PC-9 (cell line): ENCODE data around the gene CAPS2. TPM values are rescaled to one million over a fixed set of nuclear protein-coding genes. Genes with fewer than 3 reads are reported as not detected.

Experiments used
- BruUV-seq: library from RNA; stranded (reverse); fragments of 400-500 nt; replicated peaks from 2 replicates; lab custom pipeline; 2021; lab: Mats Ljungman, UMichigan
- CTCF ChIA-PET: fragments of 300-600 bp; sonication (Branson Sonifier 250); formaldehyde crosslinking; loops from one replicate; lab custom pipeline; 2022; ENCODE audit warnings: antibody characterized with exemption; lab: Charles Lee
- POLR2A ChIA-PET: fragments of 300-600 bp; sonication (Branson Sonifier 250); formaldehyde crosslinking; loops from one replicate; lab custom pipeline; 2022; ENCODE audit warnings: antibody characterized with exemption; ENCODE audit not compliant: unreplicated experiment; lab: Charles Lee
- DNase-seq, 2 experiments: peaks; one replicate each; pipeline versions ENCODE4 v3.0.0 to v3.0.0-alpha.2; 2015 to 2022; ENCODE audit warnings: mixed read lengths in 1 of 2
- H2AFZ ChIP-seq: fragments of 200-600 bp; sonication (generic); 2 replicates; pipeline ENCODE4 v1.8.1; 2017; ENCODE audit warnings: antibody characterized with exemption
- H3F3A ChIP-seq: fragments of 200-600 bp; sonication (generic); 2 replicates; pipeline ENCODE4 v1.8.1; 2017; ENCODE audit warnings: antibody characterized with exemption, mild to moderate bottlenecking, low read depth; ENCODE audit not compliant: insufficient read depth
- H3K27ac ChIP-seq: fragments of 200-600 bp; sonication (generic); 2 replicates; pipeline ENCODE4 v1.6.1; 2016; ENCODE audit warnings: mixed run types
- H3K27me3 ChIP-seq: fragments of 200-600 bp; sonication (generic); 2 replicates; pipeline ENCODE4 v1.6.1; 2016; ENCODE audit warnings: low read depth, mixed run types; ENCODE audit not compliant: insufficient read depth
- H3K36me3 ChIP-seq: fragments of 200-600 bp; sonication (generic); 2 replicates; pipeline ENCODE4 v1.6.1; 2016; ENCODE audit warnings: low read depth, mixed run types
- H3K4me1 ChIP-seq: fragments of 200-600 bp; sonication (generic); replicated peaks from 2 replicates; pipeline ENCODE4 v1.6.1; 2016; ENCODE audit warnings: mixed run types; ENCODE audit not compliant: insufficient read depth
- H3K4me2 ChIP-seq: fragments of 200-600 bp; sonication (generic); 2 replicates; pipeline ENCODE4 v1.6.1; 2017; ENCODE audit warnings: mixed run types
- H3K4me3 ChIP-seq: fragments of 200-600 bp; sonication (generic); 2 replicates; pipeline ENCODE4 v1.6.1; 2016; ENCODE audit warnings: mixed run types
- H3K79me2 ChIP-seq: fragments of 200-600 bp; sonication (generic); 2 replicates; pipeline ENCODE4 v1.6.1; 2017; ENCODE audit warnings: low read depth, mixed run types
- H3K9me2 ChIP-seq: fragments of 200-600 bp; sonication (generic); 2 replicates; pipeline ENCODE4 v1.8.1; 2017; ENCODE audit warnings: mild to moderate bottlenecking; ENCODE audit not compliant: insufficient read depth
- H3K9me3 ChIP-seq: fragments of 200-600 bp; sonication (generic); 2 replicates; pipeline ENCODE4 v1.8.1; 2016; ENCODE audit warnings: low read depth; ENCODE audit not compliant: insufficient read depth
- H4K20me1 ChIP-seq: fragments of 200-600 bp; sonication (generic); 2 replicates; pipeline ENCODE4 v1.8.1; 2017; ENCODE audit not compliant: insufficient read depth
- CTCF ChIP-seq: fragments of 200-600 bp; sonication (generic); conservative IDR thresholded peaks from 2 replicates; pipeline ENCODE4 v1.6.1; 2017; ENCODE audit warnings: mixed run types, antibody characterized with exemption, mild to moderate bottlenecking, moderate library complexity
- EZH2 ChIP-seq: fragments of 200-600 bp; sonication (generic); IDR thresholded peaks from 2 replicates; pipeline ENCODE4 v1.8.0; 2017; ENCODE audit warnings: antibody characterized with exemption, low read depth
- intact Hi-C: fragments of 100-400 bp; cut with micrococcal nuclease; formaldehyde crosslinking; loops from one replicate; pipeline ENCODE4 v1.10.0; 2022; ENCODE audit not compliant: unreplicated experiment
- total RNA-seq: library from RNA; stranded (reverse); gene quantifications from 2 replicates; pipeline ENCODE4 v1.2.3, GENCODE V29; 2021

Gene CAPS2
- total RNA-seq, 1 experiment from 2014 or later, result 19.8 TPM

- ChIA-PET CTCF (no interaction called here), POLR2A (no interaction called here)
- Histone ChIP-seq H3K27me3 (no peaks in the 10 kb centered on the region), H3K4me2 (no peak overlapping the region), H3K79me2 (no peaks in the 10 kb centered on the region), H3K4me1 (no peaks in the 10 kb centered on the region), H3F3A (no peaks in the 10 kb centered on the region), H3K9me3 (no peaks in the 10 kb centered on the region; the same call in 1 of the 2 replicates), H4K20me1 (no peaks in the 10 kb centered on the region), H3K4me3 (no peak overlapping the region), H3K36me3 (no peaks in the 10 kb centered on the region), H2AFZ (no peak overlapping the region), H3K27ac (no peak overlapping the region), H3K9me2 (peaks cover 4% of the 10 kb centered on the region; the same call in 1 of the 2 replicates)
- BruUV-seq, result no TSS peak
- no peak for TF ChIP-seq EZH2
- TF ChIP-seq CTCF, result no peak
- DNase-seq, result no peak
- intact Hi-C loops, result no loop called here
Observed at GRCh38 chr12:75239987-75240386, 90.1 kb downstream of the CAPS2 start.

- intact Hi-C loops, result no loop called here
- Histone ChIP-seq H3F3A (no peaks in the 10 kb centered on the region), H3K27ac (no peak overlapping the region), H3K4me1 (no peaks in the 10 kb centered on the region), H3K79me2 (no peaks in the 10 kb centered on the region), H3K36me3 (no peaks in the 10 kb centered on the region), H4K20me1 (no peaks in the 10 kb centered on the region), H3K9me3 (no peaks in the 10 kb centered on the region; the same call in 1 of the 2 replicates), H3K27me3 (no peaks in the 10 kb centered on the region), H3K4me3 (no peak overlapping the region), H3K4me2 (no peak overlapping the region), H2AFZ (peak overlapping the region; percentile 61; the same call in 1 of the 2 replicates), H3K9me2 (no peaks in the 10 kb centered on the region)
- BruUV-seq, result no TSS peak
- POLR2A ChIA-PET, result no interaction called here
- CTCF ChIA-PET, result no interaction called here
- DNase-seq, result no peak
- TF ChIP-seq CTCF, result no peak
- no peak for TF ChIP-seq EZH2
Observed at GRCh38 chr12:75236206-75236605, 93.9 kb downstream of the CAPS2 start.

GRCh38 chr12:75227132-75227531, 103.0 kb downstream of the CAPS2 start:
- Histone ChIP-seq H2AFZ (no peak overlapping the region), H3K4me1 (no peaks in the 10 kb centered on the region), H3K9me2 (no peaks in the 10 kb centered on the region), H3K9me3 (no peaks in the 10 kb centered on the region; the same call in 1 of the 2 replicates), H3K27me3 (no peaks in the 10 kb centered on the region), H3K27ac (no peak overlapping the region), H3F3A (no peaks in the 10 kb centered on the region), H4K20me1 (no peaks in the 10 kb centered on the region), H3K79me2 (no peaks in the 10 kb centered on the region), H3K36me3 (no peaks in the 10 kb centered on the region), H3K4me3 (no peak overlapping the region), H3K4me2 (no peak overlapping the region)
- ChIA-PET POLR2A (no interaction called here), CTCF (no interaction called here)
- intact Hi-C loops, result no loop called here
- no peak for TF ChIP-seq EZH2
- no peak for TF ChIP-seq CTCF
- BruUV-seq, result no TSS peak
- no peak for DNase-seq

Other genes with a start within 250 kb of the CAPS2 start
- not detected in 2 replicates for gene KCNC2, start 120.5 kb downstream of the CAPS2 start, total RNA-seq
- not detected in 2 replicates for gene GLIPR1L1, start 4.3 kb upstream of the CAPS2 start, total RNA-seq
- 0.30 TPM in 1 of 2 replicates, not detected in the other for gene GLIPR1L2, start 60.8 kb upstream of the CAPS2 start, total RNA-seq
- gene GLIPR1, start 150.4 kb upstream of the CAPS2 start, total RNA-seq, result 6.2 and 14.1 TPM in 2 replicates
- gene KRR1, start 181.3 kb upstream of the CAPS2 start, total RNA-seq, result 41.6 and 45.9 TPM in 2 replicates